Nephron progenitor cell (in vitro differentiated cells): ENCODE measurements around the gene SLC39A13.

ENCODE experiments used
- DNase-seq: peaks from one replicate; pipeline ENCODE4 v3.0.0; 2021
- H3K27ac Mint-ChIP-seq: 2 replicates; pipeline ENCODE4 v1.8.0; 2021; ENCODE audit warnings: mild to moderate bottlenecking, moderate library complexity, mixed read lengths
- H3K27me3 Mint-ChIP-seq: 2 replicates; pipeline ENCODE4 v1.8.0; 2021; ENCODE audit warnings: mild to moderate bottlenecking, low read depth, mixed read lengths; ENCODE audit not compliant: poor library complexity
- H3K36me3 Mint-ChIP-seq: 2 replicates; pipeline ENCODE4 v1.8.0; 2021; ENCODE audit warnings: low read depth, mixed read lengths
- H3K4me1 Mint-ChIP-seq: 2 replicates; pipeline ENCODE4 v1.8.0; 2021; ENCODE audit warnings: mixed read lengths
- H3K4me3 Mint-ChIP-seq: 2 replicates; pipeline ENCODE4 v1.8.0; 2021; ENCODE audit warnings: mild to moderate bottlenecking, moderate library complexity, mixed read lengths
- H3K9me3 Mint-ChIP-seq: 2 replicates; pipeline ENCODE4 v1.8.0; 2021; ENCODE audit warnings: mild to moderate bottlenecking, moderate library complexity, mixed read lengths
- TF ChIP-seq, protein P1 (sequence below): fragments of 200-600 bp; sonication (generic); IDR thresholded peaks from 2 replicates; pipeline ENCODE4 v1.5.0; 2021; ENCODE audit warnings: antibody characterized with exemption

The SLC39A13 gene

DNA sequence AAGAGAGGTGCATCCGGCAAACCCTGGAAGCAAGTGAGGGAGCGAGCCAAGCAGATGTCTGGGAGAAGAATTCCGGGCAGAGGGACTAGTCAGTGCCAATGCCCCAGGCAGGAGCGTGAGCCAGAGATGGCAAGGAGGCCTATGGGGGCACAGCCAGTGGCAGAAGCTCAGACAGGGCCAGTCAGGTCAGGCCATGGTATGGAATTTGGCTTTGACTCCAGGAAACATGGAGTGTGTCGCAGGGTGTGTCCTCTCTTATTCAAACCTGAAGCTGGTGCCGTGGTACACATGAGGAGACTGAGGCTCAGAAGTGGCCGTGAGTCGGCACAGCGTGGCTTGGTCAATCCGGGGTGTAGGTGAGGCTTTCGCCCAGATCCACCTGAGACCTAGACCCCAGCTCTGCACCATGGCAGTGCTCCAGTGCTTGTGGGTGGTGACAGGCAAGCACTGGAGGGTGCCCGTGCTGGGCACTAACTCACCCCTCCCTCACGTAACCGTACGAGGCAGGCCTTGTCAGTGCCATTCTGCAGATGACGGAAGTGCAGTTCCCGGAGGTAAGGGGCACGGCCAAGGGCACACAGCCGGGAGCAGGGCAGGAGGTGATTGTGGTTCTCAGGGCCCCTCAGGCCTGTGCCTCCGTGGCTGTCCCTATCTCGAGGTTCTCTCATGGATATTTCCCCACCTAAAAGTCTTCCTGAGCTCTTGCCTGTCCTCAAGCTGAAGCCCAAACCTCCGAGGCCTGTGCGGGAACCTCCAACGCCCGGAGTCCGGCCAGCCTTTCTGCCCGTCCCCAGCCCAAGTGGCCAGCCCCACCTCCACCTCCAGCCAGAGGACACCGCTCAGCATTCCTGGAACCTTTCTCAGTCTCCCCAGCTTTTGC lies 19.5 kb upstream of the SLC39A13 start:
- Mint-ChIP-seq H3K27ac (no peak overlapping the region), H3K36me3 (no peaks in the 10 kb centered on the region), H3K9me3 (no peaks in the 10 kb centered on the region), H3K27me3 (peaks cover 7% of the 10 kb centered on the region), H3K4me1 (peaks cover 32% of the 10 kb centered on the region), H3K4me3 (no peak overlapping the region)
- TF ChIP-seq, protein P1, sequence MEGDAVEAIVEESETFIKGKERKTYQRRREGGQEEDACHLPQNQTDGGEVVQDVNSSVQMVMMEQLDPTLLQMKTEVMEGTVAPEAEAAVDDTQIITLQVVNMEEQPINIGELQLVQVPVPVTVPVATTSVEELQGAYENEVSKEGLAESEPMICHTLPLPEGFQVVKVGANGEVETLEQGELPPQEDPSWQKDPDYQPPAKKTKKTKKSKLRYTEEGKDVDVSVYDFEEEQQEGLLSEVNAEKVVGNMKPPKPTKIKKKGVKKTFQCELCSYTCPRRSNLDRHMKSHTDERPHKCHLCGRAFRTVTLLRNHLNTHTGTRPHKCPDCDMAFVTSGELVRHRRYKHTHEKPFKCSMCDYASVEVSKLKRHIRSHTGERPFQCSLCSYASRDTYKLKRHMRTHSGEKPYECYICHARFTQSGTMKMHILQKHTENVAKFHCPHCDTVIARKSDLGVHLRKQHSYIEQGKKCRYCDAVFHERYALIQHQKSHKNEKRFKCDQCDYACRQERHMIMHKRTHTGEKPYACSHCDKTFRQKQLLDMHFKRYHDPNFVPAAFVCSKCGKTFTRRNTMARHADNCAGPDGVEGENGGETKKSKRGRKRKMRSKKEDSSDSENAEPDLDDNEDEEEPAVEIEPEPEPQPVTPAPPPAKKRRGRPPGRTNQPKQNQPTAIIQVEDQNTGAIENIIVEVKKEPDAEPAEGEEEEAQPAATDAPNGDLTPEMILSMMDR, result no peak
- DNase-seq, result no peak

DNA sequence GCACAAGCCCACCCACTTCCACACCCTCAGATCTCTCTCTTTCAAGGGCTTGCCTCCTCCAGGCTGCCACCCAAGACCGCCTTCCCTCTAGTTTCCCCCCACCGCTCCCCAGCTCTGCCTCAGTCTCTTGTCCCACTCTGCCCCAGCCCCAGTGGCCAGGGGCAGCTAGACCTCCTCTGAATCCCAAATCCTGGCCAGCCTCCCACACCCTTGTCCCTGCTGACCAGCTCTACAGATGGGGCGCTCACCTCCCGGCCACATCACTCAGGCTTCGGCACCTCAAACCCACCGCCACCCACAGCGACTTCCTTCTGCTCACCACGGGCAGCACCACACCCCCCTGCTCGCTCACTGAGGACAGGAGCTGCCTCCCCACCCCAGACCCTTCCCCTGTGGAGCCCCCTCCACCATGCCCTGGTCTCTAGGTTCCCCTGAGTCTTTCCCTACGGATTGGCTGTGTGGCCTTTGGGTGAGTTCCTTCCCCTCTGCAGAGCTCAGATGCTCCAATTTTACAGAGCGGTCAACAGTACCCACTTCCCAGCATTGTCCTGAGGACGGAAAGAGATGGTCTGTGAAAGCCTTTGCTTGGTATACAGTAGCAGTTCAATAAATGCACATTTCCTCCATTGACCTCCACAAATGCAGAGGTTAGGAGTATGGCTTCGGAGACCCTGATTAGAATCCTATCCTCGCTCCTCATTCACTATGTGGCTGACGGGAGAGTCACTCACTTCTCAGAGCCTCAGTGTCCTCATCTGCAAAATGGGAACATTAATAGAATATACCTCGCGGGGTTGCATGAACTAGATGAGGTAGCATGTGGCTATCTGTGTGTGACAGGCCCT lies 18.6 kb upstream of the SLC39A13 start:
- Mint-ChIP-seq H3K36me3 (no peaks in the 10 kb centered on the region), H3K4me3 (no peak overlapping the region), H3K4me1 (peaks cover 38% of the 10 kb centered on the region), H3K9me3 (no peaks in the 10 kb centered on the region), H3K27me3 (peaks cover 7% of the 10 kb centered on the region), H3K27ac (peak overlapping the region; percentile 77)
- TF ChIP-seq, protein P1, result no peak
- DNase-seq, result no peak

DNA sequence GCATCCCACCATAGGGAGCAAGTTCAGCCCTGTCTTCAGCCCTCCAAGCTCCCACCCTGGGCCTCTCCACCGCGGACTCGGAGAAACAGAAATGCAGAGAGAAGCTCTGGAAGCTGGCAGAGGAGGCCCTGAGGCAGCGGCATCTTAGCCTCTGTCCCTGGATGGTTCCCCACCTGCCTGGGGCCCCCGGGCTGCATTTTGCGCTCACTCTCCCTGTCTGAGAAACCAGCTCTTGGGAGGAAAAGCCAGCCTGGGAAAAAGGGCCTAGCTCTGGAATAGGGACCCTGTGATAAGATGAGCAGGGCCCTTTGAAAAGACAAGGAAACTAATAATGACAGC lies 18.0 kb upstream of the SLC39A13 start:
- peaks cover 7% of the 10 kb centered on the region for H3K27me3 Mint-ChIP-seq
- H3K4me3 Mint-ChIP-seq, result no peak overlapping the region
- no peak overlapping the region for H3K27ac Mint-ChIP-seq
- peaks cover 41% of the 10 kb centered on the region for H3K4me1 Mint-ChIP-seq
- TF ChIP-seq, protein P1, result no peak
- no peaks in the 10 kb centered on the region for H3K36me3 Mint-ChIP-seq
- H3K9me3 Mint-ChIP-seq, result no peaks in the 10 kb centered on the region
- no peak for DNase-seq

DNA sequence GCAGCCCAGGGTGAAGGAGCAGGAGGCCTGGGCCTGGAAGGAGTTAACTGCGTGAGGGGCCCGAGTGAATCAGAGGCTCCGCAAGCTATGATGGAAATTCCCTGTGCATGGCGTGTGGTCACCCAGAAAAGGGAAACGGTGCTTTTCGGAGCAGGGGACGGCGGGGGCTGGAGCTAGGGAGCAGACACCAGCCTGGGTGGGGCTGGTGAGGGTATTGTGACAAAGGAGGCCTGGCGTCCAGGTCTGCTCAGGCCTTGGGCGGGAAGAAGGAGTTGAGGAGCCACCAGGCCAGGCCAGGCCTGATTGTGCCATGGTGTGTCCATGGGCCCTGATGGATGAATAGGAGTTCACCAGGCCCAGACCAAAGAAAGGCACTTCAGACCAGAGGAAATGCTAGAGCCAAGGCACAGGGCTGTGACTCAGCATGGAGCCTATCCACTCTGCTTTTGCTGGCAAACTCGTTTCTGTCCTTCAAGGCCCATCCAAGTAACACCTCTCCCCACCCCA lies 17.3 kb upstream of the SLC39A13 start:
- Mint-ChIP-seq H3K36me3 (no peaks in the 10 kb centered on the region), H3K4me1 (peaks cover 46% of the 10 kb centered on the region), H3K4me3 (no peak overlapping the region), H3K27me3 (peaks cover 7% of the 10 kb centered on the region), H3K9me3 (no peaks in the 10 kb centered on the region), H3K27ac (no peak overlapping the region)
- DNase-seq, result no peak
- TF ChIP-seq, protein P1, result no peak

DNA sequence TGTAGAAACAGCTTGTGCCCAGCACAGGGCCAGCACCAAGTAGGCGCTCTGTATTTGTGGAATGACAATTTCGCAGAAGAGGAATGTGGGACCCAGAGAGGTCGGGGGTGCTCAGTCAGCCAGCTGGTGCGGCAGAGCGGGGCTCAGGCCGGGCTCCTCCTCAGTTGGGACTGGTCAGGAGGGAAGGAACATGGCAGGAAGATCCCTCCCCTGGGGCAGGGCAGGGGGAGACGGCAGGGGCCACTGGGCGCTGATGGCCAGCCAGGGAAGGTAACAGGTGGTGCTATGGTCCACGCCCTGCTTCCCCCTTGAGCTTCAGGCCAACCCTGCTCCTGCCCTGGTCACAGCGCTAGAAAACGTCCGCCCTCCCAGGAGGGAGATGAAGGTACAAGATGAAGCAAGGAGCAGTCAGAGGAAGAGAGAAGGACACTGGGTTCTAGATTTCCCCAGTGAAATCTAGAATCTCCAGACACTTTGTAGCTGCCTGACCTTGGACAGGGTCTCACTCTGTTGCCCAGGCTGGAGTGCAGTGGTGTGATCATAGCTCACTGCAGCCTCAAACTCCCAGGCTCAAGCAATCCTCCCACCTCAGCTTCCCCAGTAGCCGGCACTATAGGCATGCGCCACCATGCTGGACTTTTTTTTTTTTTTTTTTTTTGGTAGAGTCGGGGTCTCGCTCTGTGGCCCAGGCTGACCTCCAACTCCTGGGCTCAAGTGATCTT lies 16.5 kb upstream of the SLC39A13 start:
- peaks cover 46% of the 10 kb centered on the region for H3K4me1 Mint-ChIP-seq
- H3K9me3 Mint-ChIP-seq, result no peaks in the 10 kb centered on the region
- no peak overlapping the region for H3K4me3 Mint-ChIP-seq
- no peaks in the 10 kb centered on the region for H3K36me3 Mint-ChIP-seq
- TF ChIP-seq, protein P1, result no peak
- H3K27ac Mint-ChIP-seq, result no peak overlapping the region
- no peak for DNase-seq
- peaks cover 7% of the 10 kb centered on the region for H3K27me3 Mint-ChIP-seq
